GM23248 (cell line): ENCODE measurements around the gene ALKBH4. TPM values are rescaled to one million over a fixed set of nuclear protein-coding genes. Genes with fewer than 3 reads are reported as not detected.

Experiments used
- DNase-seq: peaks from one replicate; pipeline ENCODE4 v3.0.0-alpha.2; 2015
- H2AFZ ChIP-seq: fragments of 200-600 bp; sonication (generic); 2 replicates; pipeline ENCODE4 v1.6.1; 2016; ENCODE audit warnings: antibody characterized with exemption
- H3F3A ChIP-seq: fragments of 200-600 bp; sonication (generic); 2 replicates; pipeline ENCODE4 v1.6.1; 2016; ENCODE audit warnings: mild to moderate bottlenecking, antibody characterized with exemption, mixed run types; ENCODE audit not compliant: insufficient read depth
- H3K27ac ChIP-seq: fragments of 200-600 bp; sonication (generic); 2 replicates; pipeline ENCODE4 v1.5.1; 2016; ENCODE audit warnings: mild to moderate bottlenecking
- H3K27me3 ChIP-seq: fragments of 200-600 bp; sonication (generic); replicated peaks from 2 replicates; pipeline ENCODE4 v1.6.1; 2016; ENCODE audit warnings: mild to moderate bottlenecking; ENCODE audit not compliant: insufficient read depth
- H3K36me3 ChIP-seq: fragments of 200-600 bp; sonication (generic); 2 replicates; pipeline ENCODE4 v1.6.1; 2016; ENCODE audit warnings: low read depth, mild to moderate bottlenecking
- H3K4me1 ChIP-seq: fragments of 200-600 bp; sonication (generic); 2 replicates; pipeline ENCODE4 v1.6.1; 2016; ENCODE audit warnings: mild to moderate bottlenecking; ENCODE audit not compliant: insufficient read depth
- H3K4me2 ChIP-seq: fragments of 200-600 bp; sonication (generic); one replicate; pipeline ENCODE4 v1.6.1; 2016; ENCODE audit warnings: mild to moderate bottlenecking; ENCODE audit not compliant: unreplicated experiment
- H3K4me3 ChIP-seq: fragments of 200-600 bp; sonication (generic); 2 replicates; pipeline ENCODE4 v1.5.1; 2016; ENCODE audit warnings: mild to moderate bottlenecking
- H3K79me2 ChIP-seq: fragments of 200-600 bp; sonication (generic); 2 replicates; pipeline ENCODE4 v1.6.1; 2016; ENCODE audit warnings: mild to moderate bottlenecking; ENCODE audit not compliant: insufficient read depth
- H3K9ac ChIP-seq: fragments of 200-600 bp; sonication (generic); 2 replicates; pipeline ENCODE4 v1.6.1; 2016; ENCODE audit warnings: mild to moderate bottlenecking
- H3K9me2 ChIP-seq: fragments of 200-600 bp; sonication (generic); 2 replicates; pipeline ENCODE4 v1.6.1; 2016; ENCODE audit warnings: mixed run types, mild to moderate bottlenecking, moderate library complexity; ENCODE audit not compliant: insufficient read depth
- H3K9me3 ChIP-seq: fragments of 200-600 bp; sonication (generic); one replicate; pipeline ENCODE4 v1.6.1; 2017; ENCODE audit warnings: low read depth
- H4K20me1 ChIP-seq: fragments of 200-600 bp; sonication (generic); 2 replicates; pipeline ENCODE4 v1.6.0; 2016; ENCODE audit not compliant: insufficient read depth
- EZH2 ChIP-seq: fragments of 200-600 bp; sonication (generic); IDR thresholded peaks from 2 replicates; pipeline ENCODE4 v1.6.1; 2018; ENCODE audit warnings: antibody characterized with exemption, mild to moderate bottlenecking; ENCODE audit not compliant: insufficient read depth, poor library complexity, severe bottlenecking
- EZH2phosphoT487 ChIP-seq: fragments of 200-600 bp; sonication (generic); IDR thresholded peaks from 2 replicates; pipeline ENCODE4 v1.6.1; 2018; ENCODE audit warnings: antibody characterized with exemption, moderate library complexity, mild to moderate bottlenecking, low read depth; ENCODE audit not compliant: insufficient read depth
- WGBS, 2 experiments: methylation state at CpG; one replicate each; pipeline ENCODE4 v1.1.6; 2015 to 2017; ENCODE audit warnings: low lambda C conversion rate in 2 of 2, low coverage in 1 of 2; ENCODE audit errors: missing lambda C conversion rate in 2 of 2; 5-methylcytosine and 5-hydroxymethylcytosine counted together
- in situ Hi-C: fragments of 300-500 bp; cut with MboI; formaldehyde crosslinking; loops from 2 replicates; pipeline ENCODE4 v1.15.0; 2020
- polyA plus RNA-seq: library from polyadenylated mRNA; unstranded; fragments of >200 nt; fragmentation: Nextera tagmentation; extraction: Ambion mirVana; gene quantifications from 2 replicates; pipeline ENCODE4 v1.2.1, GENCODE V29; 2016
- total RNA-seq: library from RNA; depleted of rRNA; stranded (reverse); fragments of >200 nt; shearing (Covaris generic); gene quantifications from 2 replicates; pipeline ENCODE4 v1.2.3, GENCODE V29; 2014

ALKBH4 gene
- total and polyA plus RNA-seq, 2 experiments from 2014 or later, result 13.9 to 16.3 TPM

- no peaks in the 10 kb centered on the region for H3K4me1 ChIP-seq
- no peak overlapping the region for H3K27ac ChIP-seq
- no peak overlapping the region for H3K4me3 ChIP-seq
- in situ Hi-C loops, result no loop called here
- no peaks in the 10 kb centered on the region for H3F3A ChIP-seq
- H4K20me1 ChIP-seq, result no peaks in the 10 kb centered on the region
- peaks cover 26% of the 10 kb centered on the region for H3K36me3 ChIP-seq
- DNase-seq, result no peak
- peaks cover 39% of the 10 kb centered on the region for H3K79me2 ChIP-seq
- TF ChIP-seq EZH2phosphoT487 (no peak), EZH2 (no peak)
- no peak overlapping the region for H3K9ac ChIP-seq
- WGBS, 2 experiments, result 87 to 90% methylated on average over 6 of the region's 6 CpGs
- H3K9me2 ChIP-seq, result no peaks in the 10 kb centered on the region
- no peaks in the 10 kb centered on the region for H3K9me3 ChIP-seq
- no peak overlapping the region for H2AFZ ChIP-seq
- H3K27me3 ChIP-seq, result no peaks in the 10 kb centered on the region
- no peak overlapping the region for H3K4me2 ChIP-seq
Measured at GRCh38 chr7:102416406-102416805, 48.3 kb downstream of the ALKBH4 start.

- no peak for DNase-seq
- H3K4me2 ChIP-seq, result no peak overlapping the region
- in situ Hi-C loops, result no loop called here
- H3K79me2 ChIP-seq, result peaks cover 45% of the 10 kb centered on the region
- no peaks in the 10 kb centered on the region for H3K9me3 ChIP-seq
- H3K9ac ChIP-seq, result no peak overlapping the region
- no peaks in the 10 kb centered on the region for H3F3A ChIP-seq
- H3K4me3 ChIP-seq, result no peak overlapping the region
- H3K4me1 ChIP-seq, result no peaks in the 10 kb centered on the region
- H4K20me1 ChIP-seq, result no peaks in the 10 kb centered on the region
- no peaks in the 10 kb centered on the region for H3K27me3 ChIP-seq
- no peak overlapping the region for H3K27ac ChIP-seq
- H3K9me2 ChIP-seq, result no peaks in the 10 kb centered on the region
- TF ChIP-seq EZH2, result no peak
- TF ChIP-seq EZH2phosphoT487, result no peak
- 94 to 97% methylated on average over 12 of the region's 12 CpGs for WGBS, 2 experiments
- H3K36me3 ChIP-seq, result peaks cover 33% of the 10 kb centered on the region
- H2AFZ ChIP-seq, result no peak overlapping the region
Measured at GRCh38 chr7:102415685-102416225, 48.9 kb downstream of the ALKBH4 start.

- Histone ChIP-seq H3K79me2 (peaks cover 47% of the 10 kb centered on the region), H3K4me2 (no peak overlapping the region), H2AFZ (no peak overlapping the region), H3K9me2 (no peaks in the 10 kb centered on the region), H3K4me3 (no peak overlapping the region), H3K36me3 (peaks cover 38% of the 10 kb centered on the region), H3K27ac (no peak overlapping the region), H3F3A (peaks cover 4% of the 10 kb centered on the region; the same call in 1 of the 2 replicates), H3K27me3 (no peaks in the 10 kb centered on the region), H4K20me1 (no peaks in the 10 kb centered on the region), H3K9me3 (no peaks in the 10 kb centered on the region), H3K4me1 (no peaks in the 10 kb centered on the region), H3K9ac (no peak overlapping the region)
- 94 to 96% methylated on average over 4 of the region's 4 CpGs for WGBS, 2 experiments
- TF ChIP-seq EZH2phosphoT487 (no peak), EZH2 (no peak)
- DNase-seq, result no peak
- in situ Hi-C loops, result no loop called here
Measured at GRCh38 chr7:102413611-102414010, 51.1 kb downstream of the ALKBH4 start.

- H3K36me3 ChIP-seq, result peaks cover 38% of the 10 kb centered on the region
- no peak overlapping the region for H3K27ac ChIP-seq
- H3K9ac ChIP-seq, result no peak overlapping the region
- no peaks in the 10 kb centered on the region for H3K9me2 ChIP-seq
- no peak overlapping the region for H3K4me2 ChIP-seq
- no peaks in the 10 kb centered on the region for H3K9me3 ChIP-seq
- no peak overlapping the region for H2AFZ ChIP-seq
- peaks cover 4% of the 10 kb centered on the region; the same call in 1 of the 2 replicates for H3F3A ChIP-seq
- H3K27me3 ChIP-seq, result no peaks in the 10 kb centered on the region
- TF ChIP-seq EZH2, result no peak
- TF ChIP-seq EZH2phosphoT487, result no peak
- H3K4me1 ChIP-seq, result no peaks in the 10 kb centered on the region
- no peak overlapping the region for H3K4me3 ChIP-seq
- in situ Hi-C loops, result no loop called here
- DNase-seq, result no peak
- no peaks in the 10 kb centered on the region for H4K20me1 ChIP-seq
- WGBS, 2 experiments, result 72 to 74% methylated on average over 5 of the region's 5 CpGs
- peaks cover 42% of the 10 kb centered on the region for H3K79me2 ChIP-seq
Measured at GRCh38 chr7:102413091-102413490, 51.6 kb downstream of the ALKBH4 start.
